ENCODE data around the gene NONO.
"Not testable (repeated sequence)": the region's sequence is repeated elsewhere in the genome, so short reads cannot be mapped to it uniquely, and the experiment has no call there.

NONO gene

GRCh38 chrX:71285929-71286328 is 2.5 kb downstream of the NONO start:
- DNase-seq, result no peak

GRCh38 chrX:71291381-71291780 is 7.9 kb downstream of the NONO start:
- DNase-seq, result no peak

- DNase-seq, result no peak
These were observed 9.4 kb downstream of the NONO start for GRCh38 chrX:71292669-71293365.

- DNase-seq, result no peak
These were observed 13.4 kb downstream of the NONO start for GRCh38 chrX:71296806-71297205.

GRCh38 chrX:71298119-71298518 is 14.7 kb downstream of the NONO start:
- DNase-seq, result no peak

- DNase-seq, result not testable (repeated sequence)
These were observed 16.6 kb downstream of the NONO start for GRCh38 chrX:71300064-71300463.

GRCh38 chrX:71300495-71300894 is 17.1 kb downstream of the NONO start:
- DNase-seq, result not testable (repeated sequence)

- DNase-seq, result peak; percentile 53
These were observed 17.9 kb downstream of the NONO start, which contains the start of gene ITGB1BP2 for GRCh38 chrX:71301195-71301924. TSS of gene ITGB1BP2 (plus strand) at chrX:71301750. CDS start at chrX:71301807, 57 bp downstream.

GRCh38 chrX:71302461-71303213 is 19.2 kb downstream of the NONO start:
- DNase-seq, result no peak

- DNase-seq, result no peak
These were observed 21.1 kb downstream of the NONO start for GRCh38 chrX:71304561-71304960.

- no peak for DNase-seq
These were observed 32.5 kb downstream of the NONO start for GRCh38 chrX:71315917-71316316.

- not testable (repeated sequence) for DNase-seq
These were observed 33.5 kb downstream of the NONO start for GRCh38 chrX:71316959-71317358.

GRCh38 chrX:71320126-71320525 is 36.7 kb downstream of the NONO start:
- DNase-seq, result no peak

GRCh38 chrX:71321731-71322130 is 38.3 kb downstream of the NONO start:
- no peak for DNase-seq

GRCh38 chrX:71324452-71324851 is 41.0 kb downstream of the NONO start:
- DNase-seq, result not testable (repeated sequence)

- no peak for DNase-seq
These were observed 43.0 kb downstream of the NONO start for GRCh38 chrX:71326394-71326793.

- not testable (repeated sequence) for DNase-seq
These were observed 65.8 kb downstream of the NONO start for GRCh38 chrX:71349151-71349665.

- DNase-seq, result not testable (repeated sequence)
These were observed 66.4 kb downstream of the NONO start for GRCh38 chrX:71349867-71350266.
